GM12878 (cell line): ENCODE data around the gene CSF1. TPM values are rescaled to one million over a fixed set of nuclear protein-coding genes. Genes with fewer than 3 reads are reported as not detected.

Experiments
- ATAC-seq: fragments of 200-7000 bp; cut with Tn5 transposase; 3 replicates; pipeline ENCODE4 v1.9.1; 2020; ENCODE audit warnings: mild to moderate bottlenecking, moderate library complexity
- BruUV-seq: library from RNA; stranded (reverse); fragments of 400-500 nt; replicated peaks from 2 replicates; lab custom pipeline; 2021; lab: Mats Ljungman, UMichigan
- CTCF ChIA-PET: fragments of 300-600 bp; sonication (Branson Sonifier 250); formaldehyde crosslinking; extraction: SDS; loops from one replicate; lab custom pipeline; 2021; ENCODE audit warnings: inconsistent platforms; lab: Yijun Ruan, JAX
- POLR2A ChIA-PET: fragments of 350-600 bp; formaldehyde crosslinking; extraction: SDS; loops from one replicate; lab custom pipeline; 2021; ENCODE audit warnings: inconsistent platforms; lab: Charles Lee
- RAD21 ChIA-PET: fragments of 300-600 bp; sonication (Branson Sonifier 250); formaldehyde crosslinking; loops from one replicate; lab custom pipeline; 2023; ENCODE audit warnings: antibody characterized with exemption; ENCODE audit not compliant: unreplicated experiment; lab: Charles Lee
- SMC1A ChIA-PET: fragments of 300-600 bp; sonication (Branson Sonifier 250); formaldehyde crosslinking; loops from one replicate; lab custom pipeline; 2023; ENCODE audit not compliant: unreplicated experiment, uncharacterized antibody; lab: Charles Lee
- DNase-seq: peaks from one replicate; pipeline ENCODE4 v3.0.0-alpha.2; 2011; ENCODE audit warnings: low read depth, low spot score
- FAIRE-seq: peaks from 3 replicates; lab custom pipeline; 2011; peaks lifted over from hg19 to GRCh38; lab: Jason Lieb, UNC
- H2AFZ ChIP-seq: 2 replicates; pipeline ENCODE4 v1.6.0; 2011; ENCODE audit warnings: low read depth, low read length, control low read depth; ENCODE audit not compliant: control insufficient read depth
- H3K27ac ChIP-seq: 2 replicates; pipeline ENCODE4 v1.5.1; 2011; ENCODE audit warnings: control low read depth; ENCODE audit not compliant: control insufficient read depth, insufficient read depth
- H3K27me3 ChIP-seq, 2 experiments: replicated peaks in 1 of 2; 2 replicates each; pipeline versions ENCODE4 v1.6.0 to v1.6.1; 2011; ENCODE audit warnings: low read length in 1 of 2; ENCODE audit not compliant: control insufficient read depth in 2 of 2, insufficient read depth in 2 of 2
- H3K36me3 ChIP-seq, 2 experiments: 2 replicates each; pipeline ENCODE4 v1.5.1; 2011; ENCODE audit warnings: low read length in 1 of 2; ENCODE audit not compliant: control insufficient read depth in 2 of 2, insufficient read depth in 2 of 2
- H3K4me1 ChIP-seq: 2 replicates; pipeline ENCODE4 v1.6.1; 2011; ENCODE audit warnings: mild to moderate bottlenecking, low read length, moderate library complexity, mixed read lengths; ENCODE audit not compliant: control insufficient read depth, insufficient read depth
- H3K4me2 ChIP-seq: 2 replicates; pipeline ENCODE4 v1.6.0; 2011; ENCODE audit warnings: control low read depth; ENCODE audit not compliant: control insufficient read depth, insufficient read depth
- H3K4me3 ChIP-seq: fragments of 200-600 bp; sonication (generic); 2 replicates; pipeline ENCODE4 v1.5.1; 2016
- H3K79me2 ChIP-seq: 2 replicates; pipeline ENCODE4 v1.6.0; 2011; ENCODE audit warnings: low read length; ENCODE audit not compliant: control insufficient read depth, insufficient read depth
- H3K9ac ChIP-seq: 2 replicates; pipeline ENCODE4 v1.8.0; 2011; ENCODE audit warnings: low read length, control low read depth, mixed read lengths; ENCODE audit not compliant: control insufficient read depth, insufficient read depth
- H3K9me3 ChIP-seq: replicated peaks from 3 replicates; pipeline ENCODE4 v1.5.1; 2011; ENCODE audit warnings: mild to moderate bottlenecking, low read length; ENCODE audit not compliant: control insufficient read depth, insufficient read depth
- H4K20me1 ChIP-seq: 2 replicates; pipeline ENCODE4 v1.6.0; 2011; ENCODE audit not compliant: control insufficient read depth, insufficient read depth
- E2F8 ChIP-seq: fragments of 450-650 bp; IDR thresholded peaks from 2 replicates; pipeline ENCODE4 v1.6.1; 2018; ENCODE audit warnings: mild to moderate bottlenecking, low read depth, moderate library complexity; ENCODE audit not compliant: partially characterized antibody
- ETV6 ChIP-seq, 2 experiments: fragments of 450-650 bp in 1 of 2; IDR thresholded peaks in 1 of 2; conservative IDR thresholded peaks in 1 of 2; 2 replicates each; pipeline ENCODE4 v1.6.1; 2014; ENCODE audit warnings: antibody characterized with exemption in 1 of 2, borderline replicate concordance in 1 of 2, low read depth in 1 of 2, mild to moderate bottlenecking in 1 of 2, moderate library complexity in 1 of 2
- IKZF2 ChIP-seq, 2 experiments: fragments of 450-650 bp; IDR thresholded peaks; 2 replicates each; pipeline ENCODE4 v1.6.1; 2017; ENCODE audit warnings: mild to moderate bottlenecking in 2 of 2, moderate library complexity in 2 of 2
- LARP7 ChIP-seq: fragments of 450-650 bp; IDR thresholded peaks from 2 replicates; pipeline ENCODE4 v1.6.1; 2017; ENCODE audit warnings: mild to moderate bottlenecking
- MEF2B ChIP-seq: fragments of 450-650 bp; IDR thresholded peaks from 2 replicates; pipeline ENCODE4 v1.6.1; 2018; ENCODE audit warnings: mild to moderate bottlenecking, moderate library complexity; ENCODE audit not compliant: partially characterized antibody, poor library complexity, severe bottlenecking
- MTA2 ChIP-seq: fragments of 450-650 bp; IDR thresholded peaks from 2 replicates; pipeline ENCODE4 v1.6.1; 2016; ENCODE audit warnings: low read depth, mild to moderate bottlenecking, moderate library complexity
- NKRF ChIP-seq: fragments of 450-650 bp; conservative IDR thresholded peaks from 2 replicates; pipeline ENCODE4 v1.6.1; 2017; ENCODE audit warnings: mild to moderate bottlenecking, moderate library complexity
- NR2C1 ChIP-seq: fragments of 450-650 bp; IDR thresholded peaks from 2 replicates; pipeline ENCODE4 v1.6.1; 2017; ENCODE audit warnings: antibody characterized with exemption, mild to moderate bottlenecking, moderate library complexity
- RB1 ChIP-seq: fragments of 450-650 bp; formaldehyde crosslinking; IDR thresholded peaks from 2 replicates; pipeline ENCODE4 v1.6.1; 2017; ENCODE audit warnings: mild to moderate bottlenecking, borderline replicate concordance
- RFX5 ChIP-seq: IDR thresholded peaks from 2 replicates; pipeline ENCODE4 v1.6.1; 2011; ENCODE audit warnings: low read depth, low read length, improper control_type of control experiment
- SPI1 ChIP-seq: IDR thresholded peaks from 2 replicates; pipeline ENCODE4 v1.6.1; 2011; ENCODE audit warnings: low read depth, mild to moderate bottlenecking, low read length, moderate library complexity, borderline replicate concordance; ENCODE audit not compliant: insufficient read depth
- TAF1 ChIP-seq: IDR thresholded peaks from 2 replicates; pipeline ENCODE4 v1.6.1; 2011; ENCODE audit warnings: mild to moderate bottlenecking, low read depth, low read length, borderline replicate concordance
- WGBS: methylation state at CpG from one replicate; pipeline ENCODE4 v1.1.6; 2016; ENCODE audit warnings: low lambda C conversion rate; ENCODE audit not compliant: insufficient replicate concordance, insufficient coverage; ENCODE audit errors: missing lambda C conversion rate; 5-methylcytosine and 5-hydroxymethylcytosine counted together
- in situ Hi-C: fragments of 300-500 bp; cut with MboI; formaldehyde crosslinking; loops from 9 replicates; pipeline ENCODE4 v1.14.3; 2018; ENCODE audit warnings: mixed read lengths
- intact Hi-C: fragments of 100-400 bp; cut with micrococcal nuclease; formaldehyde crosslinking; loops from one replicate; pipeline ENCODE4 v1.14.2; 2022; ENCODE audit not compliant: unreplicated experiment
- polyA plus RNA-seq, 11 experiments: library from polyadenylated mRNA; depleted of rRNA in 4 of 11; unstranded in 6 of 11; stranded (reverse) in 5 of 11; fragments of >200 nt; fragmentation: Nextera tagmentation in 4 of 11; fragmentation: Illumina TruSeq in 1 of 11; extraction: Ambion mirVana in 4 of 11; extraction: Trizol in 1 of 11; gene quantifications; 1 replicate in 1 of 11; 2 replicates in 10 of 11; pipeline versions ENCODE4 v1.2.1 to v1.2.3, GENCODE V29; 2011 to 2016; ENCODE audit warnings: inconsistent platforms in 2 of 11, missing spikeins in 2 of 11, low read depth in 1 of 11
- total RNA-seq, 4 experiments: library from RNA; depleted of rRNA in 3 of 4; stranded (reverse); fragments of >200 nt in 3 of 4; fragmentation: Illumina TruSeq in 1 of 4; extraction: Trizol in 1 of 4; gene quantifications; 2 replicates each; pipeline versions ENCODE4 v1.2.1 to v1.2.3, GENCODE V29; 2013 to 2021

Gene CSF1
- total and polyA plus RNA-seq, 10 of the 15 experiments (the other 5 are each of a cell fraction or from before 2014, with no cell fraction given) = 1.2 to 32.4 (median 13.0) TPM

GRCh38 chr1:109886827-109887226, 23.8 kb upstream of the CSF1 start:
- H3K79me2 ChIP-seq = no peaks in the 10 kb centered on the region
- intact Hi-C loops (no loop called here), in situ Hi-C loops (no loop called here)
- BruUV-seq = no TSS peak
- ChIA-PET CTCF (interaction anchor here (1.5 to 1.7 kb wide), 2 partner anchors 24 to 98 kb away, joined by 4 to 6 read pairs; partner anchors contain the start of gene AHCYL1), SMC1A (interaction anchor here (0.7 to 1.3 kb wide), 5 partner anchors 8 to 340 kb away, joined by 3 to 4 read pairs (median 3); no protein-coding TSS in a partner anchor), RAD21 (interaction anchor here (1.2 kb wide), 1 partner anchor 247 kb away, joined by 4 read pairs; no protein-coding TSS in a partner anchor), POLR2A (interaction anchor here (1.4 kb wide), 2 partner anchors 11 to 21 kb away, joined by 3 to 7 read pairs; no protein-coding TSS in a partner anchor)
- no peaks in the 10 kb centered on the region for H3K36me3 ChIP-seq
- no peak overlapping the region for H3K9ac ChIP-seq
- H3K4me2 ChIP-seq = no peak overlapping the region
- 0 out of 4 replicates have a peak, but pooled peaks of 1 of the 2 experiments have one; percentile 32 for TF ChIP-seq ETV6 (conservative IDR thresholded peaks at IDR 0.05 in 1 of 2, IDR thresholded peaks at IDR 0.05 in 1 of 2; ENCODE audit: borderline replicate concordance in 1 of 2, low read depth in 1 of 2)
- TF ChIP-seq RFX5 = no peak
- peak; percentile 72 for TF ChIP-seq SPI1
- peak in 1 of 2 experiments; percentile 22; a peak in 2 of 4 replicates for TF ChIP-seq IKZF2 (IDR thresholded peaks at IDR 0.05)
- no peak for TF ChIP-seq LARP7
- TF ChIP-seq MEF2B = peak; percentile 41
- H3K27ac ChIP-seq = no peak overlapping the region
- H4K20me1 ChIP-seq = no peaks in the 10 kb centered on the region
- no peaks in the 10 kb centered on the region for H3K9me3 ChIP-seq
- 42% methylated on average over 5 of the region's 5 CpGs for WGBS
- H3K27me3 ChIP-seq = no peaks in the 10 kb centered on the region
- peak overlapping the region; percentile 22 for H2AFZ ChIP-seq
- DNase-seq = no peak
- no peak for FAIRE-seq
- no peak overlapping the region for H3K4me3 ChIP-seq
- peaks cover 16% of the 10 kb centered on the region for H3K4me1 ChIP-seq
- ATAC-seq = peak; percentile 77

GRCh38 chr1:109887271-109887670, 23.4 kb upstream of the CSF1 start:
- ChIA-PET SMC1A (interaction anchor here (0.7 to 1.3 kb wide), 6 partner anchors 8 to 341 kb away, joined by 3 to 4 read pairs (median 3); no protein-coding TSS in a partner anchor), CTCF (interaction anchor here (0.9 to 1.7 kb wide), 3 partner anchors 24 to 142 kb away, joined by 4 to 6 read pairs (median 4); partner anchors contain the start of gene AHCYL1), POLR2A (interaction anchor here (1.4 to 1.5 kb wide), 3 partner anchors 10 to 20 kb away, joined by 3 to 7 read pairs (median 3); no protein-coding TSS in a partner anchor), RAD21 (interaction anchor here (1.0 to 1.2 kb wide), 2 partner anchors 9 to 247 kb away, joined by 4 read pairs; no protein-coding TSS in a partner anchor)
- H3K27ac ChIP-seq = no peak overlapping the region
- H2AFZ ChIP-seq = no peak overlapping the region
- DNase-seq = no peak
- no peaks in the 10 kb centered on the region for H3K79me2 ChIP-seq
- H3K9ac ChIP-seq = no peak overlapping the region
- H3K36me3 ChIP-seq = no peaks in the 10 kb centered on the region
- no peaks in the 10 kb centered on the region for H3K27me3 ChIP-seq
- H3K4me3 ChIP-seq = no peak overlapping the region
- no peak for ATAC-seq
- H3K4me1 ChIP-seq = peaks cover 20% of the 10 kb centered on the region
- no peaks in the 10 kb centered on the region for H3K9me3 ChIP-seq
- H4K20me1 ChIP-seq = no peaks in the 10 kb centered on the region
- in situ Hi-C loops = no loop called here
- WGBS = 46% methylated on average over 8 of the region's 8 CpGs
- no peak overlapping the region; the same call in 1 of the 2 replicates for H3K4me2 ChIP-seq
- FAIRE-seq = no peak
- intact Hi-C loops = no loop called here
- BruUV-seq = no TSS peak
- TF ChIP-seq NKRF = no peak
- TF ChIP-seq RB1 = no peak
- TF ChIP-seq MTA2 = no peak
- TF ChIP-seq NR2C1 = no peak
- TF ChIP-seq E2F8 = no peak
- TF ChIP-seq TAF1 = no peak
